NCI-H1092 (cell line): ENCODE results near the gene RSPO1.
"Not testable (repeated sequence)": the region's sequence is repeated elsewhere in the genome, so short reads cannot be mapped to it uniquely, and the experiment has no call there.

Source experiments
- DNase-seq: peaks from one replicate; lab custom pipeline; 2025; lab: John Stamatoyannopoulos, UW

The RSPO1 gene

GRCh38 chr1:37634244-37634991 lies at the start of gene RSPO1:
Gene RSPO1 (minus strand): TSS chr1:37634892. CDS start chr1:37629661, 5,231 bp downstream.
- DNase-seq = no peak

- DNase-seq = not testable (repeated sequence)
Observed at GRCh38 chr1:37684182-37684581, 49.5 kb upstream of the RSPO1 start.

- DNase-seq = peak; percentile 54
Observed at GRCh38 chr1:37682334-37682987, 47.8 kb upstream of the RSPO1 start.

- DNase-seq = no peak
Observed at GRCh38 chr1:37680933-37681332, 46.2 kb upstream of the RSPO1 start.

GRCh38 chr1:37677808-37678207 lies 43.1 kb upstream of the RSPO1 start:
- no peak for DNase-seq

- no peak for DNase-seq
Observed at GRCh38 chr1:37677143-37677439, 42.4 kb upstream of the RSPO1 start.

GRCh38 chr1:37676281-37677142 lies 41.8 kb upstream of the RSPO1 start:
- DNase-seq = no peak

GRCh38 chr1:37673920-37674319 lies 39.2 kb upstream of the RSPO1 start:
- no peak for DNase-seq

- DNase-seq = no peak
Observed at GRCh38 chr1:37672136-37672870, 37.6 kb upstream of the RSPO1 start.

- DNase-seq = no peak
Observed at GRCh38 chr1:37671261-37671660, 36.6 kb upstream of the RSPO1 start.

- no peak for DNase-seq
Observed at GRCh38 chr1:37670133-37670532, 35.4 kb upstream of the RSPO1 start.

GRCh38 chr1:37667023-37667671 lies 32.5 kb upstream of the RSPO1 start:
- DNase-seq = no peak

- no peak for DNase-seq
Observed at GRCh38 chr1:37666241-37666867, 31.7 kb upstream of the RSPO1 start.

- no peak for DNase-seq
Observed at GRCh38 chr1:37663426-37664000, 28.8 kb upstream of the RSPO1 start.

GRCh38 chr1:37662031-37662755 lies 27.5 kb upstream of the RSPO1 start:
- no peak for DNase-seq

GRCh38 chr1:37661401-37661800 lies 26.7 kb upstream of the RSPO1 start:
- no peak for DNase-seq

- no peak for DNase-seq
Observed at GRCh38 chr1:37660664-37661063, 26.0 kb upstream of the RSPO1 start.

GRCh38 chr1:37658486-37658885 lies 23.8 kb upstream of the RSPO1 start:
- no peak for DNase-seq

GRCh38 chr1:37657620-37658412 lies 23.1 kb upstream of the RSPO1 start:
- no peak for DNase-seq
